B cell (primary cell): ENCODE data around the gene G0S2. TPM values are rescaled to one million over a fixed set of nuclear protein-coding genes. Genes with fewer than 3 reads are reported as not detected.

Experiments
- ATAC-seq: fragments of 200-7000 bp; cut with Tn5 transposase; one replicate; pipeline ENCODE4 v1.10.0; 2021; ENCODE audit warnings: low read depth, mild to moderate bottlenecking, moderate number of reproducible peaks, moderate library complexity
- CTCF ChIA-PET: fragments of 350-600 bp; sonication (Branson Sonifier 250); formaldehyde crosslinking; loops from one replicate; lab custom pipeline; 2021; ENCODE audit warnings: antibody characterized with exemption, inconsistent platforms; lab: Charles Lee
- POLR2A ChIA-PET: fragments of 350-600 bp; sonication (Branson Sonifier 250); formaldehyde crosslinking; loops from one replicate; lab custom pipeline; 2021; ENCODE audit warnings: antibody characterized with exemption; lab: Charles Lee
- DNase-seq: peaks from one replicate; pipeline ENCODE4 v3.0.0; 2013
- H2AFZ ChIP-seq: 2 replicates; pipeline ENCODE4 v1.6.1; 2012; ENCODE audit warnings: mild to moderate bottlenecking, low read depth, low read length; ENCODE audit not compliant: insufficient read depth, poor library complexity, severe bottlenecking
- H3K27ac ChIP-seq, 2 donors: 1 replicate in 1 of 2; 2 replicates in 1 of 2; pipeline ENCODE4 v1.5.1; 2012 to 2013; ENCODE audit warnings: low read length in 2 of 2, mild to moderate bottlenecking in 2 of 2, moderate library complexity in 1 of 2
- H3K27me3 ChIP-seq, 4 experiments: fragments of 200-600 bp in 1 of 4; sonication (generic) in 1 of 4; replicated peaks in 1 of 4; 1 replicate in 2 of 4; 2 replicates in 2 of 4; pipeline versions ENCODE4 v1.6.1 to v1.7.0; 2013 to 2016; ENCODE audit warnings: low read length in 3 of 4, mild to moderate bottlenecking in 2 of 4, mixed read lengths in 1 of 4, moderate library complexity in 1 of 4; ENCODE audit not compliant: insufficient read depth in 4 of 4, control insufficient read depth in 3 of 4; ENCODE audit errors: control extremely low read depth in 1 of 4
- H3K36me3 ChIP-seq, 2 experiments: replicated peaks in 1 of 2; 1 replicate in 1 of 2; 2 replicates in 1 of 2; pipeline versions ENCODE4 v1.6.1 to v1.7.1; 2013; ENCODE audit warnings: low read length in 1 of 2; ENCODE audit not compliant: insufficient read depth in 2 of 2, control insufficient read depth in 1 of 2; ENCODE audit errors: control extremely low read depth in 1 of 2, extremely low read depth in 1 of 2
- H3K4me1 ChIP-seq, 2 donors: fragments of 200-600 bp in 1 of 2; sonication (generic) in 1 of 2; 1 replicate in 1 of 2; 2 replicates in 1 of 2; pipeline versions ENCODE4 v1.5.1 to v1.6.1; 2013 to 2017; ENCODE audit warnings: low read length in 2 of 2; ENCODE audit not compliant: control insufficient read depth in 2 of 2, insufficient read depth in 2 of 2
- H3K4me2 ChIP-seq: replicated peaks from 2 replicates; pipeline ENCODE3; 2012; ENCODE audit warnings: mild to moderate bottlenecking, low read depth, low read length; ENCODE audit not compliant: poor library complexity, severe bottlenecking
- H3K4me3 ChIP-seq, 5 experiments: fragments of 200-600 bp in 1 of 5; sonication (generic) in 1 of 5; 1 replicate in 3 of 5; 2 replicates in 2 of 5; pipeline versions ENCODE4 v1.5.1 to v1.7.0; 2011 to 2016; ENCODE audit warnings: low read length in 4 of 5, mild to moderate bottlenecking in 4 of 5, low read depth in 2 of 5, control low read depth in 1 of 5, moderate library complexity in 1 of 5; ENCODE audit not compliant: insufficient read depth in 1 of 5; ENCODE audit errors: control extremely low read depth in 1 of 5, extremely low read depth in 1 of 5
- H3K79me2 ChIP-seq: fragments of 200-600 bp; sonication (generic); one replicate; pipeline ENCODE4 v1.6.0; 2016; ENCODE audit warnings: low read length; ENCODE audit not compliant: control insufficient read depth, insufficient read depth
- H3K9ac ChIP-seq: fragments of 200-600 bp; sonication (generic); 2 replicates; pipeline ENCODE4 v1.6.1; 2017; ENCODE audit warnings: mild to moderate bottlenecking, low read length, moderate library complexity
- H3K9me3 ChIP-seq, 3 donors: one replicate each; pipeline versions ENCODE4 v1.6.1 to v1.7.1; 2013; ENCODE audit warnings: low read length in 2 of 3; ENCODE audit not compliant: control insufficient read depth in 2 of 3, insufficient read depth in 1 of 3; ENCODE audit errors: control extremely low read depth in 1 of 3
- H4K20me1 ChIP-seq: 2 replicates; pipeline ENCODE4 v1.6.0; 2012; ENCODE audit warnings: mild to moderate bottlenecking, low read length; ENCODE audit not compliant: insufficient read depth, control insufficient read depth, poor library complexity, severe bottlenecking
- H3K27ac Mint-ChIP-seq: one replicate; pipeline ENCODE4 v1.8.0; 2021; ENCODE audit warnings: mixed read lengths
- H3K27me3 Mint-ChIP-seq: one replicate; pipeline ENCODE4 v1.8.0; 2021; ENCODE audit warnings: mixed read lengths
- H3K4me1 Mint-ChIP-seq: one replicate; pipeline ENCODE4 v1.8.0; 2021; ENCODE audit warnings: mixed read lengths
- H3K4me3 Mint-ChIP-seq: one replicate; pipeline ENCODE4 v1.8.0; 2021; ENCODE audit warnings: mixed read lengths
- H3K9me3 Mint-ChIP-seq: one replicate; pipeline ENCODE4 v1.8.0; 2022; ENCODE audit warnings: mixed read lengths; ENCODE audit not compliant: insufficient read depth
- CTCF ChIP-seq: fragments of 200-600 bp; IDR thresholded peaks from one replicate; pipeline ENCODE4 v1.8.0; 2022; ENCODE audit warnings: antibody characterized with exemption, mild to moderate bottlenecking
- EZH2 ChIP-seq: IDR thresholded peaks from 2 replicates; pipeline ENCODE4 v1.6.1; 2012; ENCODE audit warnings: borderline replicate concordance, low read depth, mild to moderate bottlenecking, moderate library complexity, low read length; ENCODE audit not compliant: insufficient read depth, poor library complexity, severe bottlenecking
- WGBS: methylation state at CpG from one replicate; pipeline ENCODE4 v1.1.5; 2013; ENCODE audit warnings: missing lambda C conversion rate; ENCODE audit not compliant: insufficient coverage; 5-methylcytosine and 5-hydroxymethylcytosine counted together
- intact Hi-C: fragments of 100-400 bp; cut with micrococcal nuclease; formaldehyde crosslinking; loops from one replicate; pipeline ENCODE4 v1.10.0; 2022
- polyA plus RNA-seq: library from polyadenylated mRNA; depleted of rRNA; stranded (reverse); fragments of >200 nt; gene quantifications from 2 replicates; pipeline ENCODE4 v1.2.3, GENCODE V29; 2012
- total RNA-seq, 2 donors: library from RNA; stranded (reverse); fragments of 120-200 nt in 1 of 2; gene quantifications; 1 replicate in 1 of 2; 2 replicates in 1 of 2; pipeline versions ENCODE4 v1.2.3 to v1.2.4, GENCODE V29; 2013 to 2022

Gene G0S2
- total and polyA plus RNA-seq, 2 donors (not counting 1 experiment from before 2014, with no cell fraction given): 6.2 TPM; not detected in 1

GRCh38 chr1:209626346-209627026, 48.7 kb upstream of the G0S2 start:
- Mint-ChIP-seq H3K27me3 (peaks cover 12% of the 10 kb centered on the region), H3K27ac (no peak overlapping the region), H3K4me3 (no peak overlapping the region), H3K4me1 (peaks cover 3% of the 10 kb centered on the region), H3K9me3 (no peaks in the 10 kb centered on the region)
- Histone ChIP-seq H3K4me2 (no peak overlapping the region), H3K27ac (no peak overlapping the region), H3K4me3 (no peak overlapping the region), H3K27me3 (peaks cover 0 to 9% (median 4%) of the 10 kb centered on the region in 4 experiments), H3K79me2 (no peaks in the 10 kb centered on the region), H3K9me3 (no peaks in the 10 kb centered on the region), H3K36me3 (no peaks in the 10 kb centered on the region), H2AFZ (no peak overlapping the region), H3K4me1 (no peaks in the 10 kb centered on the region), H4K20me1 (no peaks in the 10 kb centered on the region), H3K9ac (no peak overlapping the region)
- ChIA-PET CTCF (interaction anchor here (1.1 to 1.3 kb wide), 2 partner anchors 24 to 57 kb away, joined by 3 to 7 read pairs; no protein-coding TSS in a partner anchor), POLR2A (no interaction called here)
- TF ChIP-seq EZH2 (no peak), CTCF (no peak)
- intact Hi-C loops: loop anchor here (1.0 kb wide), 3 partner anchors 49 to 67 kb away; no protein-coding TSS in a partner anchor
- DNase-seq: no peak
- no peak for ATAC-seq
- WGBS: 92% methylated on average over 18 of the region's 19 CpGs
